SK-N-SH (cell line): ENCODE data around the gene ZNF91. TPM values are rescaled to one million over a fixed set of nuclear protein-coding genes. Genes with fewer than 3 reads are reported as not detected.

Experiments
- CTCF ChIA-PET: fragments of 300-600, 350-600 bp; formaldehyde crosslinking; extraction: SDS; loops from one replicate; lab custom pipeline; 2021; lab: Yijun Ruan, JAX
- POLR2A ChIA-PET: fragments of 350-600 bp; sonication (Branson Sonifier 250); formaldehyde crosslinking; extraction: SDS; loops from one replicate; lab custom pipeline; 2020; ENCODE audit warnings: antibody characterized with exemption, inconsistent platforms; lab: Yijun Ruan, JAX
- DNase-seq: peaks from one replicate; pipeline ENCODE4 v3.0.0; 2012
- H2AFZ ChIP-seq: fragments of 200-600 bp; sonication (generic); 2 replicates; pipeline ENCODE4 v1.8.1; 2016; ENCODE audit warnings: antibody characterized with exemption, mild to moderate bottlenecking, low read depth
- H3F3A ChIP-seq: fragments of 200-600 bp; sonication (generic); replicated peaks from 2 replicates; pipeline ENCODE3; 2016; ENCODE audit warnings: antibody characterized with exemption, mild to moderate bottlenecking; ENCODE audit not compliant: insufficient read depth
- H3K27ac ChIP-seq, 2 experiments: fragments of 200-500 bp in 1 of 2; fragments of 200-600 bp in 1 of 2; sonication (Bioruptor generic) in 1 of 2; sonication (generic), shearing (Covaris generic) in 1 of 2; 2 replicates each; pipeline versions ENCODE4 v1.5.1 to v1.6.1; 2014 to 2016; ENCODE audit warnings: low read depth in 2 of 2, inconsistent platforms in 1 of 2, low read length in 1 of 2, mild to moderate bottlenecking in 1 of 2, mixed read lengths in 1 of 2
- H3K27me3 ChIP-seq: fragments of 200-600 bp; sonication (generic), shearing (Covaris generic); 2 replicates; pipeline ENCODE4 v1.6.1; 2016; ENCODE audit warnings: mixed run types; ENCODE audit not compliant: insufficient read depth
- H3K36me3 ChIP-seq, 2 experiments: fragments of 200-500 bp in 1 of 2; fragments of 200-600 bp in 1 of 2; sonication (Bioruptor generic) in 1 of 2; sonication (generic) in 1 of 2; replicated peaks in 1 of 2; 2 replicates each; pipeline versions ENCODE3 to v1.5.1; 2014 to 2016; ENCODE audit warnings: low read length in 1 of 2, mild to moderate bottlenecking in 1 of 2; ENCODE audit not compliant: insufficient read depth in 2 of 2, control insufficient read depth in 1 of 2
- H3K4me1 ChIP-seq, 2 experiments: fragments of 200-500 bp in 1 of 2; fragments of 200-600 bp in 1 of 2; sonication (Bioruptor generic) in 1 of 2; sonication (generic), shearing (Covaris generic) in 1 of 2; 2 replicates each; pipeline versions ENCODE4 v1.5.1 to v1.6.1; 2014 to 2016; ENCODE audit warnings: low read depth in 1 of 2, low read length in 1 of 2, mixed run types in 1 of 2; ENCODE audit not compliant: insufficient read depth in 2 of 2, control insufficient read depth in 1 of 2
- H3K4me2 ChIP-seq: fragments of 200-600 bp; sonication (generic), shearing (Covaris generic); 2 replicates; pipeline ENCODE4 v1.6.1; 2017; ENCODE audit warnings: mixed run types
- H3K4me3 ChIP-seq, 2 experiments: fragments of 200-500 bp in 1 of 2; fragments of 200-600 bp in 1 of 2; sonication (Bioruptor generic) in 1 of 2; sonication (generic), shearing (Covaris generic) in 1 of 2; 2 replicates each; pipeline versions ENCODE4 v1.5.1 to v1.8.1; 2014 to 2016; ENCODE audit warnings: low read depth in 2 of 2, inconsistent platforms in 1 of 2, low read length in 1 of 2, mild to moderate bottlenecking in 1 of 2, mixed read lengths in 1 of 2, moderate library complexity in 1 of 2
- H3K79me2 ChIP-seq: fragments of 200-600 bp; sonication (generic); 2 replicates; pipeline ENCODE4 v1.8.1; 2017; ENCODE audit warnings: mild to moderate bottlenecking; ENCODE audit not compliant: insufficient read depth
- H3K9ac ChIP-seq: fragments of 200-600 bp; sonication (generic); 2 replicates; pipeline ENCODE4 v1.6.1; 2017; ENCODE audit warnings: mixed run types
- H3K9me2 ChIP-seq: fragments of 200-600 bp; sonication (generic); 2 replicates; pipeline ENCODE4 v1.6.1; 2017; ENCODE audit warnings: mixed run types
- H3K9me3 ChIP-seq: fragments of 200-600 bp; sonication (generic); 2 replicates; pipeline ENCODE4 v1.6.1; 2017; ENCODE audit warnings: mixed run types, mild to moderate bottlenecking, moderate library complexity
- H4K20me1 ChIP-seq: fragments of 200-600 bp; sonication (generic); 2 replicates; pipeline ENCODE4 v1.6.1; 2017; ENCODE audit warnings: mild to moderate bottlenecking, mixed run types; ENCODE audit not compliant: insufficient read depth
- CHD2 ChIP-seq: fragments of 150-350 bp; IDR thresholded peaks from 2 replicates; pipeline ENCODE4 v1.6.1; 2018; ENCODE audit warnings: low read length; ENCODE audit not compliant: partially characterized antibody
- ELF1 ChIP-seq: IDR thresholded peaks from 2 replicates; pipeline ENCODE4 v1.4.0; 2012
- EP300 ChIP-seq, 2 experiments: IDR thresholded peaks; 2 replicates each; pipeline versions ENCODE4 v1.4.0 to v1.6.1; 2012; ENCODE audit warnings: borderline replicate concordance in 1 of 2, low read depth in 1 of 2, low read length in 1 of 2
- FOXJ3 ChIP-seq: sonication (generic); formaldehyde crosslinking; IDR thresholded peaks from 2 replicates; pipeline ENCODE4 v1.5.1; 2020; ENCODE audit warnings: mild to moderate bottlenecking, missing genetic modification reagents
- FOXM1 ChIP-seq: IDR thresholded peaks from 2 replicates; pipeline ENCODE4 v1.4.0; 2012; ENCODE audit warnings: low read depth, mild to moderate bottlenecking
- POLR2AphosphoS5 ChIP-seq: IDR thresholded peaks from 2 replicates; pipeline ENCODE4 v1.6.1; 2012; ENCODE audit warnings: low read depth, low read length
- RAD21 ChIP-seq: IDR thresholded peaks from 2 replicates; pipeline ENCODE4 v1.6.1; 2012; ENCODE audit warnings: mild to moderate bottlenecking, low read length
- RFX5 ChIP-seq: IDR thresholded peaks from 2 replicates; pipeline ENCODE4 v1.6.1; 2012; ENCODE audit warnings: mild to moderate bottlenecking, improper control_type of control experiment, low read length
- RXRA ChIP-seq: IDR thresholded peaks from 2 replicates; pipeline ENCODE4 v1.4.0; 2012; ENCODE audit warnings: low read depth, mild to moderate bottlenecking, borderline replicate concordance
- SIN3A ChIP-seq: IDR thresholded peaks from 2 replicates; pipeline ENCODE4 v1.6.1; 2012; ENCODE audit warnings: low read depth, mild to moderate bottlenecking, low read length, moderate library complexity, borderline replicate concordance
- TCF12 ChIP-seq: IDR thresholded peaks from 2 replicates; pipeline ENCODE4 v1.4.0; 2012
- TEAD4 ChIP-seq: IDR thresholded peaks from 2 replicates; pipeline ENCODE4 v1.4.0; 2012; ENCODE audit warnings: mild to moderate bottlenecking, borderline replicate concordance; ENCODE audit not compliant: insufficient read depth
- USF2 ChIP-seq: fragments of 150-350 bp; IDR thresholded peaks from 2 replicates; pipeline ENCODE4 v1.6.1; 2017; ENCODE audit warnings: antibody characterized with exemption, low read length, low read depth, borderline replicate concordance
- ZBTB33 ChIP-seq: IDR thresholded peaks from 2 replicates; pipeline ENCODE4 v1.4.0; 2012; ENCODE audit warnings: low read depth, borderline replicate concordance
- whole genome bisulfite sequencing: methylation state at CpG from one replicate; pipeline ENCODE4 v1.1.6; 2017; ENCODE audit warnings: low lambda C conversion rate; 5-methylcytosine and 5-hydroxymethylcytosine counted together
- polyA plus RNA-seq, 3 experiments: library from polyadenylated mRNA; depleted of rRNA; stranded (reverse); fragments of >200 nt; gene quantifications; 2 replicates each; pipeline ENCODE4 v1.2.3, GENCODE V29; 2012
- TF ChIP-seq, protein P1 (sequence below): IDR thresholded peaks from 2 replicates; pipeline ENCODE4 v1.4.0; 2012; ENCODE audit warnings: low read depth, borderline replicate concordance
- TF ChIP-seq, protein P2 (sequence below): fragments of 150-350 bp; IDR thresholded peaks from 2 replicates; pipeline ENCODE4 v1.6.1; 2016; ENCODE audit warnings: mild to moderate bottlenecking, low read depth, low read length

ZNF91 gene
- polyA plus RNA-seq, 1 of the 3 experiments (the other 2 are of a cell fraction): 11.8 TPM

GRCh38 chr19:23343434-23344010 is 51.7 kb downstream of the ZNF91 start:
- Histone ChIP-seq H3F3A (peaks cover 21% of the 10 kb centered on the region), H3K27me3 (no peaks in the 10 kb centered on the region), H4K20me1 (no peaks in the 10 kb centered on the region), H3K4me1 (no peaks in the 10 kb centered on the region), H3K4me2 (no peak overlapping the region), H3K79me2 (peaks cover 85% of the 10 kb centered on the region), H3K4me3 (no peak overlapping the region), H3K36me3 (peaks cover 16 to 48% of the 10 kb centered on the region in 2 experiments), H3K27ac (no peak overlapping the region), H2AFZ (no peak overlapping the region), H3K9me3 (peaks cover 8% of the 10 kb centered on the region), H3K9ac (no peak overlapping the region), H3K9me2 (no peaks in the 10 kb centered on the region)
- DNase-seq: no peak
- no peak for TF ChIP-seq EP300 (IDR thresholded peaks at IDR 0.05; ENCODE audit: borderline replicate concordance in 1 of 2, low read depth in 1 of 2, low read length in 1 of 2)
- TF ChIP-seq, protein P1, sequence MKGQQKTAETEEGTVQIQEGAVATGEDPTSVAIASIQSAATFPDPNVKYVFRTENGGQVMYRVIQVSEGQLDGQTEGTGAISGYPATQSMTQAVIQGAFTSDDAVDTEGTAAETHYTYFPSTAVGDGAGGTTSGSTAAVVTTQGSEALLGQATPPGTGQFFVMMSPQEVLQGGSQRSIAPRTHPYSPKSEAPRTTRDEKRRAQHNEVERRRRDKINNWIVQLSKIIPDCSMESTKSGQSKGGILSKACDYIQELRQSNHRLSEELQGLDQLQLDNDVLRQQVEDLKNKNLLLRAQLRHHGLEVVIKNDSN: no peak
- TF ChIP-seq POLR2AphosphoS5: no peak
- no peak for TF ChIP-seq TCF12
- ChIA-PET POLR2A (no interaction called here), CTCF (no interaction called here)
- WGBS: 88% methylated on average over 5 of the region's 5 CpGs

GRCh38 chr19:23328211-23328610 is 67.1 kb downstream of the ZNF91 start:
- DNase-seq: no peak
- H3K79me2 ChIP-seq: no peaks in the 10 kb centered on the region
- peaks cover 3 to 41% of the 10 kb centered on the region in 2 experiments for H3K36me3 ChIP-seq
- no peak overlapping the region for H3K27ac ChIP-seq
- TF ChIP-seq SIN3A (no peak), FOXJ3 (no peak)
- H4K20me1 ChIP-seq: no peaks in the 10 kb centered on the region
- H3K9me3 ChIP-seq: peaks cover 3% of the 10 kb centered on the region; the same call in 1 of the 2 replicates
- no peak overlapping the region; a peak in 1 of 4 replicates for H3K4me3 ChIP-seq
- H3K4me2 ChIP-seq: no peak overlapping the region
- no peak overlapping the region for H3K9ac ChIP-seq
- CTCF ChIA-PET: no interaction called here
- H2AFZ ChIP-seq: no peak overlapping the region
- POLR2A ChIA-PET: no interaction called here
- no peaks in the 10 kb centered on the region for H3K27me3 ChIP-seq
- H3K4me1 ChIP-seq: no peaks in the 10 kb centered on the region
- no peaks in the 10 kb centered on the region for H3K9me2 ChIP-seq
- H3F3A ChIP-seq: peaks cover 3% of the 10 kb centered on the region

DNA sequence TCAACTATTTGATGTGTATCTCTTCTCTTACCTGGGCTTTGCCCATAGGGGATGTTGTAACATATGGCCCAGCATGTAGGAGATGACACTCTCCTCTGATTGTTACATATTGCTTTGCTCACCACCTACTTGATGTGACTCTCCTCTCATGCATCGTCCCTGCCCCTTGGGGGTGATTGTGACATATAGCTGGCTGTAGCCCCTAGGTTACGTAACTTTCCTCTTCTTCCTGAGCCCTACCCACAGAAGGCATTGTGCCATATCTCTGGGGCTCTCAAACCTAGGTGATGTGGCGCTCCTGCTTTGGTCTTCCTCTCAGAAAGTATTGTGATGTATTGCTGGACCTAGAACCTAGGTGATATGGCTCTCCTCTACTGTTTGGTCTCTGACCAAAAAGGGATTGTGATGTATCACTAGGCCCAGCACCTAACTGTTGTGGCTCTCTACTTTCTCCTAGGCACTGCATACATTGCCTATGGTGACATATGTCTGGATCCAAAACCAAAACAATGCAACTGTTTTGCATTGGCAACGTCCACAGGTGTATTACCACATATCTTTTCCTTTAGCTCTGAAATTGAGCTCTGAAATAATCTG is 73.2 kb downstream of the ZNF91 start:
- ChIA-PET CTCF (no interaction called here), POLR2A (no interaction called here)
- Histone ChIP-seq H3K36me3 (peaks cover 0 to 9% of the 10 kb centered on the region in 2 experiments), H3K4me3 (no peak overlapping the region), H3K9me3 (no peaks in the 10 kb centered on the region), H3K79me2 (no peaks in the 10 kb centered on the region), H3F3A (peaks cover 3% of the 10 kb centered on the region), H3K27me3 (no peaks in the 10 kb centered on the region), H3K9me2 (no peaks in the 10 kb centered on the region), H4K20me1 (no peaks in the 10 kb centered on the region), H3K4me2 (no peak overlapping the region), H3K27ac (no peak overlapping the region), H3K4me1 (no peaks in the 10 kb centered on the region), H2AFZ (no peak overlapping the region), H3K9ac (no peak overlapping the region)
- no peak for DNase-seq
- 58% methylated on average over 4 of the region's 4 CpGs for WGBS
- TF ChIP-seq RFX5: no peak
- TF ChIP-seq RXRA: no peak
- TF ChIP-seq RAD21: no peak
- no peak for TF ChIP-seq USF2
- no peak for TF ChIP-seq FOXM1
- TF ChIP-seq CHD2: no peak
- no peak for TF ChIP-seq ELF1
- no peak for TF ChIP-seq EP300 (IDR thresholded peaks at IDR 0.05; ENCODE audit: borderline replicate concordance in 1 of 2, low read depth in 1 of 2, low read length in 1 of 2)
- TF ChIP-seq, protein P2, sequence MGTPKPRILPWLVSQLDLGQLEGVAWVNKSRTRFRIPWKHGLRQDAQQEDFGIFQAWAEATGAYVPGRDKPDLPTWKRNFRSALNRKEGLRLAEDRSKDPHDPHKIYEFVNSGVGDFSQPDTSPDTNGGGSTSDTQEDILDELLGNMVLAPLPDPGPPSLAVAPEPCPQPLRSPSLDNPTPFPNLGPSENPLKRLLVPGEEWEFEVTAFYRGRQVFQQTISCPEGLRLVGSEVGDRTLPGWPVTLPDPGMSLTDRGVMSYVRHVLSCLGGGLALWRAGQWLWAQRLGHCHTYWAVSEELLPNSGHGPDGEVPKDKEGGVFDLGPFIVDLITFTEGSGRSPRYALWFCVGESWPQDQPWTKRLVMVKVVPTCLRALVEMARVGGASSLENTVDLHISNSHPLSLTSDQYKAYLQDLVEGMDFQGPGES: no peak
- no peak for TF ChIP-seq TEAD4
- TF ChIP-seq, protein P1: no peak
- TF ChIP-seq ZBTB33: no peak
